Upper lobe of left lung (tissue), 4 donors: ENCODE results near the gene HEATR5B.

ENCODE experiments used
- EP300 ChIP-seq, 4 donors: sonication (generic); formaldehyde crosslinking; IDR thresholded peaks; one replicate each; pipeline ENCODE4 v1.5.1; 2017; ENCODE audit warnings: antibody characterized with exemption in 4 of 4, control low read depth in 2 of 4
- POLR2A ChIP-seq, 4 donors: fragments of 450-650 bp; IDR thresholded peaks; one replicate each; pipeline ENCODE4 v1.5.1; 2016 to 2017; ENCODE audit warnings: antibody characterized with exemption in 4 of 4, mild to moderate bottlenecking in 2 of 4
- POLR2AphosphoS5 ChIP-seq, 2 donors: sonication (generic); formaldehyde crosslinking; IDR thresholded peaks; one replicate each; pipeline ENCODE4 v1.5.1; 2017; ENCODE audit warnings: antibody characterized with exemption in 2 of 2
- TF ChIP-seq, protein P1 (sequence below), 6 experiments: fragments of 450-650 bp in 4 of 6; fragments of 200-600 bp in 2 of 6; sonication (generic) in 2 of 6; IDR thresholded peaks; one replicate each; pipeline ENCODE4 v1.5.1; 2016 to 2019; ENCODE audit warnings: antibody characterized with exemption in 6 of 6

DNA sequence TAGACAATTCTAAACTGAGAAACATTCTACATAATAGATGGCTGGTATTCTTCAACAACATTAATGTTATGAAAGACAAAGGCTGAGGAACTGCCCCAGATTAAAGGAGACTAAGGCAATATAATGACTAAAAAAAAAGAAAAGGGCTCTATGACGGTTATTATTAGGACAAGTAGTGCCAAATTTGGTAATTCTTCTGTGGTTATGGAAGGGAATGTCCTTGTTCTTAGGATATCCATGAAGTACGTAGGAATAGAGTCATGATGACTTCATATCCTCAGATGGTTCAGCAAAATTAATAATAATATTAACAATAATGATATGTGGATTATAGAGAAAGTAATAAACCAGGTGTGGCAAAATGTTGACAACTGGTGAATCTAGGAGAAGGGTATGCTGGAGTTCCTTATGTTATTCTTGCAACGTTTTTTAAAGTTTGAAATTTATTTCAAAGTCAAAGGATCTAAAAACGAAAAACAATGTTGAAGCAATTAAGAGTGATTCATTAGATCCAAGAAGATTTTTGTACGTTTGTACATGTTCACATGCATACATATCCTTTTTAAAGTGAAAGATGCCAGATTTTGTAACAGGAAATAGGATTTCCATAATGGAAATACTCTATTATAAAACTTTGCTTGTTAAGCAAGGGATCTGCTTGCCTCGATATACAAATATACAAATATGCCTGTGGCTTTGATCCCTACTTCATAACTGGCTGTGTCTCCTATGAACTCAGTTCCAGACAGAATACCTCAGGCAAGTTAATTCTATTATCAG, 90.1 kb downstream of the HEATR5B start:
- TF ChIP-seq, protein P1, sequence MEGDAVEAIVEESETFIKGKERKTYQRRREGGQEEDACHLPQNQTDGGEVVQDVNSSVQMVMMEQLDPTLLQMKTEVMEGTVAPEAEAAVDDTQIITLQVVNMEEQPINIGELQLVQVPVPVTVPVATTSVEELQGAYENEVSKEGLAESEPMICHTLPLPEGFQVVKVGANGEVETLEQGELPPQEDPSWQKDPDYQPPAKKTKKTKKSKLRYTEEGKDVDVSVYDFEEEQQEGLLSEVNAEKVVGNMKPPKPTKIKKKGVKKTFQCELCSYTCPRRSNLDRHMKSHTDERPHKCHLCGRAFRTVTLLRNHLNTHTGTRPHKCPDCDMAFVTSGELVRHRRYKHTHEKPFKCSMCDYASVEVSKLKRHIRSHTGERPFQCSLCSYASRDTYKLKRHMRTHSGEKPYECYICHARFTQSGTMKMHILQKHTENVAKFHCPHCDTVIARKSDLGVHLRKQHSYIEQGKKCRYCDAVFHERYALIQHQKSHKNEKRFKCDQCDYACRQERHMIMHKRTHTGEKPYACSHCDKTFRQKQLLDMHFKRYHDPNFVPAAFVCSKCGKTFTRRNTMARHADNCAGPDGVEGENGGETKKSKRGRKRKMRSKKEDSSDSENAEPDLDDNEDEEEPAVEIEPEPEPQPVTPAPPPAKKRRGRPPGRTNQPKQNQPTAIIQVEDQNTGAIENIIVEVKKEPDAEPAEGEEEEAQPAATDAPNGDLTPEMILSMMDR (IDR thresholded peaks at IDR 0.05) = no peak
- TF ChIP-seq EP300 (IDR thresholded peaks at IDR 0.05) (no peak), POLR2A (IDR thresholded peaks at IDR 0.05) (no peak), POLR2AphosphoS5 (IDR thresholded peaks at IDR 0.05) (no peak)
